Nucleus accumbens (tissue), 56 donors: ENCODE measurements around the gene CCDC102A.
A peak's percentile ranks its signal among the peaks of the same experiment; 100 is the strongest.

Source experiments
- DNase-seq, 56 donors: peaks; one replicate each; lab custom pipeline; 2025; lab: John Stamatoyannopoulos, UW

Gene CCDC102A

DNA sequence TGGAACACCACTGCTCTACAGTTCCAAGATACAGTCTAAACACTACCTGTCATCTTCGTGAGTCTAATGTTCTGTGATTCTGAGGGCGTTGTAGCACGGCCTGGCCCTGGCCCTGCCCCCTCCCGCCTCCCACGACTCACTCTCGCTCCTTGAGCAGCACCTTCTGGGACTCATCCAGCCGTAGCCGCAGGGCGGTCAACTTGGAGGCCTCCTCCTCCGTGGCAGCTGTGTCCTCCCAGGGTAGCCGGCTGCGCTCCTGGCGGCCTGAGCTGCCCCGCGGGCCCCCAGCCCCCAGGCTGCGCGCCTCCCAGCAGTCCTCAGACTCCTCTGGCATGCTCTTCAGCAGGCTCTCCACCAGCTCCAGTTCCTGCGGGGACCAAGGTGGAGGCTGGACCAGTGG lies 10.6 kb downstream of the CCDC102A start:
- DNase-seq, result no peak

DNA sequence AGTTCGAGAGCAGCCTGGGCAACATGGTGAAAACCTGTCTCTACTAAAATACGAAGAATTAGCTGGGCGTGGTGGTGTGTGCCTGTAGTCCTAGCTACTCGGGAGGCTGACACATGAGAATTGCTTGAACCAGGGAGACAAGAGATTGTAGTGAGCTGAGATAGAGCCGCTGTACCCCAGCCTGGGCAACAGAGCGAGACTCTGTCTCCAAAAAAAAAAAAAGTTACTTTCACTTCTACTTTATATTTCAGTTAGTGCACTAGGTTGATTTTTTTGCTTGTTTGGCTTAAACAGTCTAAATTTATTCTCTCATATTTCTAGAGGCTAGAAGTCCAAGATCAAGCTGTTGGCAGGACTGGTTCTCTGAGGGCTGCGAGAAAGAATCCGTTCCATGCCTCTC lies 13.4 kb downstream of the CCDC102A start:
- DNase-seq, result no peak

DNA sequence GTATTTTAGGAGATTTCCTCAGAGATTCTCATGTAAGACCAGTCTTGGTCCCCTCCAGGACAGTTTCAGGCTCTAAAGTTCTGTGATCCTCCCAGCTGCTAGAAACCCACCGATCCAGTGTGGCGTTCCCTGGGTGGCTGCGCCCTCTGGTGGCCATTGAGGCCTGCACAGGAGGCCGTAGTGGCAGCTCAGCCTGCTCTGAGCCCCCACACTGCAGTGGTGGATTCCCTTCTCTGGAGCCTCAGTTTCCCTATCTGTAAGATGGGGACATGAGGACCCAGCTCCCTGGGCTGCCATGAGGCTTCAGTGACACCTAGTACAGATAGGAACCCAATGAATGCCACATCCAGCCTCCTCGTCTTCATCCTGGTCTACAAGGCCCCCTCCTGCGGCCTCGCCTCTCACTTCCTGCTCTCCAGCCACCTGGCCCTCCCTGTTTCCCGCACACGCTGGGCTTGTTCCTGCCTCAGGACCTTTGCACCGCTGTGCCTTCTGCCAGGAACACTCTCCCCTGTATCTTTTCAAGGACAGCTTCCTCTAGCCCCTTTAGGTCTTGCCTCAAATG lies 16.5 kb downstream of the CCDC102A start:
- DNase-seq, result peak in 50 of 56 donors; percentile 9 to 88 (median 48)

DNA sequence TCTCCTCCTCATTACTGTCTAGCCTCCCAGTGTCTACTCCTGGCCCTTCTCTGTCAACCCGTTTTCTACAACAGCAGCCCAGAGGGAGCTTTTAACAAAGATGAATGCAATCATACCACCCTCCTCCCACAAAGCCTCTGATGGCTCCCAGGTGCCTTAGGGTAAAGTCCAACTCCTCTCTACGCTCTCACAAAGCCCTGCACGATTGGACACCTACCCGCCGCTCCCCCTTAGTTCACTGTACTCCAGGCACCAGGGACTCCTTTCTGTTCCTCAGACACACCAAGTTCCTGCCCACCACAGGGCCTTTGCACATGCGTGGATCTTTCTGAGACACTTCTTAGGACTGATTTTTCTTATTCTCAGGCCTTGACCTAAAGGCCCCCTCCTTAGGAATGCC lies 17.4 kb downstream of the CCDC102A start:
- DNase-seq, result no peak

DNA sequence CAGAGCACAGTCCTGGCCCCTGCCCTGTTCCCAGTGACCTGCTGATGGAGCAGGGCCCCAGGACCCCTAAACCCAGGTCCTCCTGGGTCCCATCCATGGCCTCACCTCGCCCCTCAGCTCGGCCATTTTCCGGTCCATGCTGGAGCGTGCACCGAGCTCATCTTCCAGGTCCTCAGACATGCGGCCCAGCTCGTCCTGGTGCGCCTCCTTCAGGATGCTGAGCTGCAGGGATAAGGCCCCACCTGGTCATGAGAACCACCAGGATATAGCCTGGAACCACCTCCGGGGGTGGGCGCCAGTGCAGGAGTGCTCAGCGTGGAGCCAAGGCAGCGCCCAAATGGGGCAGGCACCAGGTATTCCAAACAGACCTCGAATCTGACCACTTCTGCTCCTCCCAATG lies 17.9 kb downstream of the CCDC102A start:
- no peak for DNase-seq

DNA sequence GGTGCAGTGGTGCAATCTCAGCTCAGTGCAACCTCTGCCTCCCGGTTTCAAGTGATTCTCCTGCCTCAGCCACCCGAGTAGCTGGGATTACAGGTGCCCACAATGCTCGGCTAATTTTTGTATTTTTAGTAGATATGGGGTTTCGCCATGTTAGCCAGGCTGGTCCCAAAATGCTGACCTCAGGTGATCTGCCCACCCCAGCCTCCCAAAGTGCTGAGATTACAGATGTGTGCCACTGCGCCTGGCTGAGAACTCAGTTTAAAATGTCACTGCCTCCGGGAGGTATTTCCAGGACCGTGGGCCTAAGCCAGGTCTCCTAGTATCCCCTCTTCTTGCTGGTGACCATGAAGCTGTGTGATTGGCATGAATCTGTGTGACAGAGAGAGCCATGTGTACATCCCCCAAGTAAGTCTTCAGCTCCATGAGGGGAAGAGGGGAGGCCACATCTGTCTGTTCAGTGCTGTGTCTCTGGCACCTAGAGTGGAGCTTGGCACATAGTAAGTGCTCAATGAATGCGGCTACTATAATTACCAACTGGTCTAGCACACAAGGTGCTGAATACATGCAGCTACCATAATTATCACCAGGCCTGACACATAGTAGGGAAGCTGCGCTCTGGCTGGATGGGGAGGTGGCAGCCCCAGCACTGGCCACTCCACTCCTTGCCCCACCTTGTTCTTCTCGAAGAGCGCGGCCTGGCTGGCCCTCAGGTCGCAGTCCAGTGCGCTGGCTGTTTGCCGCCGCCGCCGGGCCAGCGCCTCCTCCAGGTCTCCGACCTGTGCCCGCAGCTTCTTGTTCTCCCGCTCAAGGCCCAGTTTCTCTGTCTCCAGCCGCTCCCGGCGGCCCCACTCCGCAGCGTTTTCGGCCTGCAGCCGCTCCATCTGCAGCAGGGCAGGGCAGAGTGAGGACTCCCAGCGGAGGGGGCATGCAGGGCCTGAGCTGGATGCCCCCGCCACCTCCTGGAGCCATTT lies 18.7 kb downstream of the CCDC102A start:
- no peak for DNase-seq

DNA sequence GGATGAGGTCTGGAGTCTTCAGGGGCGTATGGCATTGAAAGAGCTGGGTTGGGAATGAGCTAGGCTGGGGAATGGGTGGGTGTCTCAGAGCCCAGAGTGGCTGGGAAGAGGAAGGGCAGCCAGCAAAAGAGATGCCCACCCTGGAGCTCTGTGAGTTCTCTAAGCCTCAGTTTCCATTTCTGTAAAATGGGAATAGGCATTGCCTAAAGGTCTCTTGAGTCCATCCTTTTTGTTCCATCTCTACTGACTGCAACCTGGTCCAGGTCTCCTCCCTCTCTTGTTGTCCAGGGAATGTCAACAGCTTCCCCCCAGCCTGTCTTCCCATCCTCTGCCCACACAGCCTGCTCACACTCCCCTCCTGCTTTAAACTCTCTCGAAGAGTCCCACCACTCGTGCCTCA lies 19.6 kb downstream of the CCDC102A start:
- no peak for DNase-seq

DNA sequence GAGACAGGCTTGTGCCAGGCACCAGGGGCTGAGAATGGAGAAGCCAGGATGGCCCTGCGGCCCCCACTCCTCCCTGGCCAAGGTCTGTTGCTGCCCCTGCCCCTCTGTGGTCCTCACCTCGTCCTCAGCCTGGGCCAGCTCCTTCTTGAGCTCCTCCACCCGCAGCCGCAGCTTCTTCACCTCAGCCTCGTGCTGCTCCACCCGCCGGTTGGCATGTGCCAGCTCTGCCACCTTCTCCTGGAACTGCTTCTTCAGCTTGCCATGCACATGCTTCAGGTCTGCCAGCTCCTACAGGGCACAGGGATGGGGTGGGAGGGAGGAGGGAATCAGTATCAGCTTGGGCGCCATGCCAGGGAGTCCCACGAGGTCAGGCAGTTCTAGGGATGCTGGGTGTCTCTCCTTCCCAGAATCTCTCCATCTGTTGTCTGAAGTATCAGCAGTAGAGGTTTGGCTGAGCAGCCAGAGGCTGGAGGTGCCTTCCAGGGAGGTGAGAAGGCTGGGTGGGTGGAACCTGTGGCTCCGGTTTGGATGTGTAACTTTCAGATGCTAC lies 20.1 kb downstream of the CCDC102A start:
- DNase-seq, result no peak

DNA sequence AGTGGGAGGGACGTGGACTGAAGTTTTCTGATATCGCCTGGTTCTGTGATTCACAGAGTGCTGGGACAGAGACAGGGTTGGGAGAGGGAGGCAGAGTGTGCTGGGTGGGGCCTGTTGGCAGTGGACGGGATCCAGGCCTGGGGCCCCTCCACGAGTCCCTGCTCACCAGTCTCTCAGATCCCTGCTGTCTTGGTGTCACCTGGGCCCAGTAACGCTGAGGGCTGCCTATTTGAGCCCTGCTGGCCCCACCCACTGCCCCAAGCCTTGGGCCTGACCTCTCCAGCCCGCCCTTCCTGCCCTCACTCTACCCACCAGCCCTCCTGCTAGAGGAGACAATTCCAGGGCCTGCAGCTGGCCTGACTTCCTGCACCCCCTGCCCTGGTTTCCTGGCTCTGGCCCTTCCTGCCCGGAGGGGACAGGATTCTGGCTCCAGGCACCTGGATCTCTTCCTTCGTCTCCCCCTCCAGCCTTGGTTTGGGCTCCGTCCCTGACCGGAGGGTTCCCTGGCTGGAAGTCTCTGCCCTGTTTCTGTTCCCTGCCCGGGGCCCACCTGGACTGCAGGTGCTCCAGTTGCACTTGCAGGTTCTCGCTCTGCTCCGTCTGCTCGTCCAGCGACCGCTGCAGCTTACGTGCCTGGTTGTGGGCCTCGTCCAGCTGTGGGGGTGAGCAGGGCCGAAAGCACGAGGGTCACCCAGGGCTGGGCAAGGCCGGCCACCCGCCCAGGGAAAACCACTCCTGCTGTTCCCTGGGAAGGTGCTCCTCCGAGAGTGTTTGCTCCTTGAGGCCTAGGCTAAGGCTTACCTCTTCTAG lies 21.4 kb downstream of the CCDC102A start:
- DNase-seq, result no peak

DNA sequence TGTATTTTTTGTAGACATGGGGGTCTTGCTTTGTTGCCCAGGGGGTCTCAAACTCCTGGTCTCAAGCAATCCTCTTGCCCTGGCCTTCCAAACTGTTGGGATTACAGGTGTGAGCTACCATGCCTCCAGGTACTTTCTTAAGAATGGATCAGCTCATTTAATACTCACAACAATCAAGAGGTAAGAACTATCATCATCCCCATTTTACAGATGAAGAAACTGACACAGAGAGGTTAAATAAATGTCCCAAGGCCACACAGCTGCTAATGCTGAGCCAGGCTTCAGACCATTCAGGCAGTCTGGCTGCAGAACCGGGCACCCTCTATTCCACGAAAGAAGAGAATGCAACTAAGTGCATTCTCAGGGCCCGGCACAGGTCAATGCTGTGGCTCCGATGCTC lies 22.0 kb downstream of the CCDC102A start:
- DNase-seq, result no peak

DNA sequence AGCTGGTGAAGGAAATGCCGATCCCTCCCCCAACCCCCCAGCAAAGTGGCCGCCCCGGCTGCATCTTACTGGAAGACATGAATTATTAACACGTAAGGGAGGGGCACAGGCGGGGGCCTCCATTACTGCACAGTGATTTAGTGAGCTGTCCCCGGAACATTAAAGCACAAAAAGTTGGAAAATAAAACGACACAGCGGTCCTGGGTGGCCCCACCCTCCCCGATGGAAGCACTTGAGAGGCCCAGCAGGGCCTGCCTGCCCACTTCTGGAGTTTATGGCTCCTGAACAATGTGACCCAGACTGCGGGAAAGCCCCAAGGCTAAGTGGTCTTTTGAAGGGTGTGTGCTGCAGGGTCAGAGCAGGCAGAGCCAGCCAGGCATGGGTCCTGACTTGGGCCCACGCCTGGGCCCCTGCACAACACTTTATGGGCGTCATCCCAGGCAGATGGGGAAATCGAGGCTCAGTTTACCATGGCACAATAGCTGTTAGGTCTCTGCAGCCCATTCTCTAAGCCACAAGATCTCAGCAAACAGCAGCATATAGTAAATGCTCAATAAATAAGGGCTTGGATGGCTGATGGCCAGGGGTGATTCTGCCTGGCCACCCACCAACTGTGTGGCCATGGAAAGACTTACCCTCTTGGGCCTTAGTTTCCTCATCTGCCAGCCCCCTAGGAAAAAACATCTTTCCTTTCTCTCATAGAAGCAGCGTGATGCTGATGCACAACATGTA lies 22.8 kb downstream of the CCDC102A start:
- no peak for DNase-seq

DNA sequence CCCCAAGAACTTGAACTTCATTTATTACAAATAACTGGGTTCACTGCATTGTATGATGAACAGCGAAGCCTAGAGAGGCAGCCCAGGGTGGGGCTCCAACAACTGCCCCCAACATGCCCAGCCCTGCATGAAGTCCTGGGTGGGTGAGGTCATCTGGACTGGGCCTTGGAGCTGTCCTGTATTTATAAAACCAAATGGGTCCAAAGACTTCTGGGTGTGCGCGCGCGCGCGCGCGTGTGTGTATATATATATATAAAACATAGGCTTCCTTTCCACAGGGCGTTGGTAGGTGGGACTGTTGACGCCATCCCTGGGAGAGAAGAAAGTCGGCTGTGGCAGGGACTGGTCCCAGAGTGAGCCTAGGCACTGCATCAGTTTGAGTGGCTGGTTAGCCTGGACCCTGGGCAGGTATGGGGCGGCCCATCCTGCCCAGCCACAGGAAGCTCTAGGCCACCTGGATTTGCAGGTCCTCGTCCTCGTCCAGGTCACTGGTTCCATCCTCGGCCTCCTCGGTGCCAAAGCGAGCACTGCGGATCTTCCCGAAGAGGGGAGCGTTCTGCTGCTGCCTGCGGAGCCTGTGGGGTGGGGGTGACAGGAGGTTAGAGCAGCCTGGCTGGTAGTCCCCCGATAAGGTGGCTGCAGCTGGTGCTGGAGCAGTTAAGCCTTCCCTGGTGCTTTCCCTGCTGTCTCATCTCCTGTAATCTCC lies 23.9 kb downstream of the CCDC102A start:
- no peak for DNase-seq

DNA sequence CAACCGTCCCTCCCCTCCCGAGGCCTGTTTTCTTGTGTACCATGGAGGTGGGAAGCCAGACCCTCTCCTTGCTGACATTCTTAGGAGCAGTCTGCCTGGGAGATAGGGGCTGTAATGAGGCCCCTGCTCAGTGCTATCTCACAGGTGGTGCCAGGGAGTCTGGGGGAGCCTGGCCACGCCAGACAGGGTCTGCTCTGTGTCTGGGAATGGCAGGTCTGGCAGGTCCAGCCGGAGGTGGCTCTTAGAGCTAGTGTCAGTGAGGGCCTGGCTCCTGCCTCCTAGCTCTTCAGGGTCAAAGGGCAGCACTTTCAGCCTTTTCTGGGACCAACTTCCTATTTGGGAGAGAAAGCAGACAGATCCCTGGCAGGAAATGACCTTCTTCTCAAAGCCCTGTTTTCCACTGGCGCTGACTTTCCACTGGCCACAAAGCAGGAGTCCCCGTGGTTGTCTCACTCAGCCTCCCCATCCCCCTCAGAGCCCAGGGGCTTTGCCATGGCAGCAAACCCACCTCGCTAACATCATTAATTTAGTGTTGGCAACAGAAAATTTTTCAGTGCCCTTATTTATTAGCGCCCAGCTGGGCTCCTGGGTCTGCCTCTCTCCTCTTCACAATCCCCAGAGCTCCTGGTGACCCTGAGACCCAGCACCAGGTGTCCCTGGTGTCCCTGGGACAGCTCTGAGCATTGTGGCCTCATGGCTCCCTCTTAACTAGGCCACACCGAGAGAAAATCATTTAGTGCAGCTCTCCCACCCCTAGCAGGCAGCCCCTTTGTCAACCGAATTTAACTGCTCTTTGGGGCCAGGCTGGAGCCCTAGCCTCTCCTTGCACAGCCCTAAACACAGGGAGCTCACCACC lies 26.1 kb downstream of the CCDC102A start:
- DNase-seq, result no peak

DNA sequence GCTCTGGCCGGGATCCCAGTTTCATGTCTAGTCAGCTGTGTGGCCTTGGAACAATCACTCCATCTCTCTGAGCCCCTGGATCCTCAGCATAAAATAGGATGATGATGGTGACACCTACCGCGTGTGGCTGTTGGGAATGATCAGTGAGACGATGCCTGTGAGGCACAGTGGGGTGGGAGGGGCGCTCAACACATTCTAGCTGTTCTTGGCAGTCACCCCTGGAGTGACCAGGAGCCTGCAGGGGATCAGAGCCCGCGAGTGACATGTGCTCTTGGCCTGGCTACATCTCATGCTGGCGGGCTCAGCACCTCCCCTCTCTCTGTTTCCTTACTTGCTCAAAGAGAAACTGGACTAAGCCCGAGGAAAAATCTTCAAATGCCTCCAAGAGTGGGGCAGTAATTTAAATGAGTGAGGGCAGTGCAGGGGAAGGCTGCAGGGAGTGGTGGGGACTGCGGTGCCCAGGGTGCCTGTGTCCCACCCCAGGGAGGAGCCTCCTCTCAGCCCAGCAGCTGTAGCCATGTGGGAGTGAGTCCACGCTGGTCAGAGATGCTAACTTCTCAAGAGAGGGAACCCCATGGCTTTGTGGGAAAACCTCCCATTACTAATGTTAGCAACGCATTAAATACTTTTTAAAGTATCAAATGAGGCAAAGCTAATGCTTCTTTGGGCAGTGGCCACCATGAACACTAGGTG lies 27.0 kb downstream of the CCDC102A start:
- no peak for DNase-seq

DNA sequence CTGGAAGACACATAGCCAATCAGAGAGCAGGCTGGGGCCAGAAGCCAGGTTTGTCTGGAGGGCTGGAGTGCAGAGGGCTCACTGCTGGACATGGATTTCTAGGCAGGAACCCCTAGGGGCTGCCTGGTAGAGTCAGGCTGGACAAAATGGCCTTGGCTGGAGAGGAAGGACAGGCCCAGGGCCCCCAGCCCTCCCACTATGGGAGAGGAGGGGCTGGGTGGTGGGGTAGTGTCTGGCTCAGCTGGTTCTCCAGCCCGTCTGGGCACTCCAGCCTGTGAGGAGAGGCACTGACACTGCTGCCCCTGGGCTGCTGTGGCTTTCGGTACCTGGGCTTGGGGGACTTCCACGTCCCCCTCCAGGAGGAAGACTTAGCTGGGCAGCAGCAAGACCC lies 28.3 kb downstream of the CCDC102A start:
- no peak for DNase-seq

DNA sequence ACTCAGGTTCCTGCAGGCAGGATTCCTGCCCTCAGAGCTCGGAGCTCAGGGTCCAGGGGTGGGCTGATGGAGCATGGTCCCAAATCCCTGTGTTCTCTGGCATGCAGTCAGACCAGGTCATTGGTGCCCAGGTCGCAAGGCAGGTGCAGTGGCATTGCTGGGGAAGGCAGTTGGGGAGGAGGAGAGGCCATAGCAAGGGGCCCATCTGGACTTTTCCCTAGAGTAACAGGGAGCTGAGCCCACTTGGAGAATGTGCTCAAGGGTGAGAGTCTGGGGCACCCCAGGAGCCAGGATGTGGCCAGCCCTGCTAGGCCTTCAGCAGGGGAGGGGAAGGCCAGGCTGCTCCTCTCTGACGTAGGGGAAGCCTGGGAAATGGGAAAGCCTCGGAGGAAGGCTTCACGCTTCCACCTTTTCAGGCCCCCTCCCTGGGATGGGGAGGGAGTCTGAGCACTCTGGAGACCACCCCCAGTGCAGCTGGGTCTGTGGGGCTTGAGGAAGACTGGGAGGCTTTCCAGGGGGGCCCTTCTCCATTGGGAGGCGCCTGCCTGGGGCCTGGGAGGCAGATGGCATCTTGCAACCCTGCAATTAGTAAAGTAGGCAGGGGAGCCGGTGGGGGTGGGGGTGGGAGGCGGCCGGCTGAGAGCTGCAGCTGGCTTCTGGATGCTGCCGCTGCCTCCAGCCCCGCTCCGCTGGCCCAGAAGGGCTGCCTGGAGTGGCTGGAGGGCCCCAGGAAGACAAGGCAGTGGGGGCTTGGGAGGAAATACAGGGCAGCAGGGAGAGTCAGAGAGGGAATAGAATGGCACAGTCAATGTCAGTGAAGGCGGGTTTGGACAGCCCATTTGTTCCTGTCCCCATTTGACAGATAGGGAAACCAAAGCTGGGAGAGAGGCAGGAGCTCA lies 29.0 kb downstream of the CCDC102A start:
- DNase-seq, result no peak

DNA sequence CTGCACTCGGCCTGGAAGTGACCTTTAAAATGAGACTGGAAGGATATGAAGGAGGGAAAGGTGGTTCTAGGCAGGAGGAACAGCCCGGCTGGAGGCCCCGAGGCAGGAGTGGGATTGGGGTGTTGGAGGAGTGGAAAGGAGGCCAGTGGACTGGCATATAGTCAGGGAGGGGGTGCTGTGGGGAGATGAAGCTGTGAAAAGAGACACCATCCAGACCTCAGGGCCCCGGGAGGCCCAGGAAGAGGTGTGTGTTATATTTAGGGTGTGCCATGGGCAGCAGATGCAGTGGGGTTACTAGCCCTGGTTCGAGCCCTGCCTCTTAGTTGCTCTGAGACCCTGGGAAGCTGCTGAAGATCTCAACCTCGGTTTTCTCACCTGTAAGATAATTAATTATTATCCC lies 31.2 kb downstream of the CCDC102A start:
- no peak for DNase-seq
